Tibial artery (tissue), 4 donors: ENCODE measurements around the gene SLIT3.

ENCODE experiments used
- DNase-seq, 2 donors: peaks; one replicate each; pipeline ENCODE4 v3.0.0-alpha.2; 2019
- H3K27ac ChIP-seq, 2 donors: fragments of 200-600 bp; sonication (generic) in 1 of 2; 1 replicate in 1 of 2; 2 replicates in 1 of 2; pipeline ENCODE4 v1.5.1; 2018 to 2019; ENCODE audit warnings: mild to moderate bottlenecking in 1 of 2
- H3K27me3 ChIP-seq, 2 donors: fragments of 200-600 bp; sonication (generic) in 1 of 2; one replicate each; pipeline versions ENCODE4 v1.5.1 to v1.6.0; 2016 to 2019
- H3K36me3 ChIP-seq, 3 donors: fragments of 200-600 bp; sonication (generic) in 2 of 3; one replicate each; pipeline ENCODE4 v1.5.1; 2016 to 2019; ENCODE audit warnings: mild to moderate bottlenecking in 2 of 3
- H3K4me1 ChIP-seq, 4 donors: fragments of 200-600 bp; sonication (generic) in 2 of 4; 1 replicate in 3 of 4; 2 replicates in 1 of 4; pipeline ENCODE4 v1.5.1; 2016 to 2019
- H3K4me3 ChIP-seq, 2 donors: fragments of 200-600 bp; sonication (generic) in 1 of 2; 1 replicate in 1 of 2; 2 replicates in 1 of 2; pipeline ENCODE4 v1.5.1; 2018 to 2019; ENCODE audit warnings: mild to moderate bottlenecking in 2 of 2
- H3K9me3 ChIP-seq, 3 donors: fragments of 200-600 bp; sonication (generic) in 1 of 3; one replicate each; pipeline ENCODE4 v1.5.1; 2016 to 2019
- CTCF ChIP-seq, 2 experiments: fragments of 200-600 bp in 1 of 2; fragments of 450-650 bp in 1 of 2; IDR thresholded peaks; one replicate each; pipeline ENCODE4 v1.5.1; 2017 to 2019; ENCODE audit warnings: antibody characterized with exemption in 2 of 2, mild to moderate bottlenecking in 1 of 2, moderate library complexity in 1 of 2
- intact Hi-C: fragments of 100-400 bp; cut with DNase I; formaldehyde crosslinking; loops from one replicate; pipeline ENCODE4 v1.15.0; 2023; ENCODE audit warnings: low total_unique reads

Gene SLIT3

GRCh38 chr5:169083394-169084018 lies 217.4 kb downstream of the SLIT3 start:
- Histone ChIP-seq H3K36me3 (no peaks in the 10 kb centered on the region), H3K27ac (no peak overlapping the region), H3K9me3 (no peaks in the 10 kb centered on the region), H3K27me3 (no peaks in the 10 kb centered on the region), H3K4me1 (peaks cover 0 to 9% (median 4%) of the 10 kb centered on the region in 4 donors), H3K4me3 (no peak overlapping the region)
- intact Hi-C loops: no loop called here
- DNase-seq: no peak
- no peak for TF ChIP-seq CTCF (IDR thresholded peaks at IDR 0.05)

- Histone ChIP-seq H3K9me3 (no peaks in the 10 kb centered on the region), H3K4me1 (peaks cover 0 to 13% (median 4%) of the 10 kb centered on the region in 4 donors), H3K27me3 (no peaks in the 10 kb centered on the region), H3K36me3 (no peaks in the 10 kb centered on the region), H3K27ac (no peak overlapping the region), H3K4me3 (no peak overlapping the region)
- no peak for TF ChIP-seq CTCF (IDR thresholded peaks at IDR 0.05)
- no peak for DNase-seq
- intact Hi-C loops: no loop called here
Measured at GRCh38 chr5:169081000-169081724, 219.8 kb downstream of the SLIT3 start.

GRCh38 chr5:169080448-169080911 lies 220.5 kb downstream of the SLIT3 start:
- intact Hi-C loops: no loop called here
- no peak overlapping the region for H3K27ac ChIP-seq
- DNase-seq: no peak
- no peak for TF ChIP-seq CTCF (IDR thresholded peaks at IDR 0.05)
- no peaks in the 10 kb centered on the region for H3K9me3 ChIP-seq
- H3K4me3 ChIP-seq: no peak overlapping the region
- H3K4me1 ChIP-seq: peaks cover 0 to 14% (median 4%) of the 10 kb centered on the region in 4 donors
- no peaks in the 10 kb centered on the region for H3K27me3 ChIP-seq
- H3K36me3 ChIP-seq: no peaks in the 10 kb centered on the region

- Histone ChIP-seq H3K4me3 (no peak overlapping the region), H3K27me3 (no peaks in the 10 kb centered on the region), H3K36me3 (no peaks in the 10 kb centered on the region), H3K4me1 (peaks cover 0 to 14% (median 4%) of the 10 kb centered on the region in 4 donors), H3K9me3 (no peaks in the 10 kb centered on the region), H3K27ac (no peak overlapping the region)
- intact Hi-C loops: no loop called here
- DNase-seq: no peak
- TF ChIP-seq CTCF (IDR thresholded peaks at IDR 0.05): no peak
Measured at GRCh38 chr5:169079697-169080096, 221.2 kb downstream of the SLIT3 start.

GRCh38 chr5:169074839-169075238 lies 226.1 kb downstream of the SLIT3 start:
- H3K4me1 ChIP-seq: peaks cover 0 to 18% (median 9%) of the 10 kb centered on the region in 4 donors

More at GRCh38 chr5:169074839-169075238, 226.1 kb downstream of the SLIT3 start:
- no peak for DNase-seq
- no peak for TF ChIP-seq CTCF (IDR thresholded peaks at IDR 0.05)
- Histone ChIP-seq H3K9me3 (no peaks in the 10 kb centered on the region), H3K36me3 (no peaks in the 10 kb centered on the region), H3K4me3 (no peak overlapping the region), H3K27me3 (no peaks in the 10 kb centered on the region), H3K27ac (no peak overlapping the region)
- intact Hi-C loops: no loop called here
